Prostate gland (tissue), 2 donors: Measurements from ENCODE around the gene EIF2D. TPM values are rescaled to one million over a fixed set of nuclear protein-coding genes. Genes with fewer than 3 reads are reported as not detected.

Experiments used
- DNase-seq: peaks from one replicate; pipeline ENCODE4 v3.0.0-alpha.2; 2019; ENCODE audit warnings: low spot score
- H3K27ac ChIP-seq, 2 donors: fragments of 200-600 bp; sonication (generic); 2 replicates each; pipeline ENCODE4 v1.5.1; 2017 to 2019
- H3K27me3 ChIP-seq: fragments of 200-600 bp; sonication (generic); replicated peaks from 2 replicates; pipeline ENCODE4 v1.5.1; 2019; ENCODE audit not compliant: insufficient read depth
- H3K36me3 ChIP-seq, 2 donors: fragments of 200-600 bp; sonication (generic); 1 replicate in 1 of 2; 2 replicates in 1 of 2; pipeline versions ENCODE4 v1.5.1 to v1.8.1; 2017 to 2019
- H3K4me1 ChIP-seq: fragments of 200-600 bp; sonication (generic); replicated peaks from 2 replicates; pipeline ENCODE4 v1.5.1; 2019
- H3K4me3 ChIP-seq, 2 donors: fragments of 200-600 bp; sonication (generic); 2 replicates each; pipeline ENCODE4 v1.5.1; 2017 to 2019
- H3K9me3 ChIP-seq: fragments of 200-600 bp; sonication (generic); 2 replicates; pipeline ENCODE4 v1.5.1; 2017
- CTCF ChIP-seq, 4 experiments: fragments of 200-600 bp in 2 of 4; fragments of 450-650 bp in 2 of 4; sonication (generic) in 2 of 4; IDR thresholded peaks; 1 replicate in 3 of 4; 2 replicates in 1 of 4; pipeline ENCODE4 v1.5.1; 2016 to 2019; ENCODE audit warnings: antibody characterized with exemption in 4 of 4, mild to moderate bottlenecking in 2 of 4, moderate library complexity in 2 of 4
- POLR2A ChIP-seq: fragments of 450-650 bp; IDR thresholded peaks from one replicate; pipeline ENCODE4 v1.6.1; 2016; ENCODE audit warnings: antibody characterized with exemption, mild to moderate bottlenecking
- POLR2AphosphoS5 ChIP-seq: sonication (generic); formaldehyde crosslinking; IDR thresholded peaks from one replicate; pipeline ENCODE4 v1.6.1; 2017; ENCODE audit warnings: antibody characterized with exemption
- WGBS: methylation state at CpG from one replicate; pipeline ENCODE4 v1.1.5; 2018; 5-methylcytosine and 5-hydroxymethylcytosine counted together
- intact Hi-C: fragments of 100-400 bp; cut with DNase I; formaldehyde crosslinking; loops from one replicate; pipeline ENCODE4 v1.14.2; 2022
- total RNA-seq, 2 donors: library from RNA; depleted of rRNA; stranded (reverse); fragments of >200 nt; gene quantifications; one replicate each; pipeline ENCODE4 v1.1.0, GENCODE V29; 2016

Gene EIF2D
- total RNA-seq, 2 donors from 2014 or later: 42.8 to 60.2 TPM

GRCh38 chr1:206554211-206554610, 58.1 kb downstream of the EIF2D start:
- 95% methylated on average over 3 of the region's 3 CpGs for WGBS
- Histone ChIP-seq H3K27me3 (no peaks in the 10 kb centered on the region), H3K27ac (peak overlapping the region in 1 of 2 donors; percentile 34), H3K9me3 (no peaks in the 10 kb centered on the region), H3K4me3 (no peak overlapping the region), H3K4me1 (no peaks in the 10 kb centered on the region), H3K36me3 (no peaks in the 10 kb centered on the region)
- no peak for DNase-seq
- TF ChIP-seq CTCF (IDR thresholded peaks at IDR 0.05): no peak
- no peak for TF ChIP-seq POLR2A
- no peak for TF ChIP-seq POLR2AphosphoS5
- intact Hi-C loops: no loop called here

- Histone ChIP-seq H3K4me1 (no peaks in the 10 kb centered on the region), H3K27me3 (no peaks in the 10 kb centered on the region), H3K36me3 (no peaks in the 10 kb centered on the region), H3K27ac (no peak overlapping the region), H3K4me3 (no peak overlapping the region), H3K9me3 (no peaks in the 10 kb centered on the region)
- TF ChIP-seq CTCF (IDR thresholded peaks at IDR 0.05) (no peak), POLR2AphosphoS5 (no peak), POLR2A (no peak)
- no peak for DNase-seq
- 92% methylated on average over 3 of the region's 3 CpGs for WGBS
- intact Hi-C loops: no loop called here
These were observed 60.3 kb downstream of the EIF2D start for GRCh38 chr1:206551986-206552326.

- intact Hi-C loops: no loop called here
- WGBS: 96% methylated on average over 9 of the region's 9 CpGs
- H3K36me3 ChIP-seq: no peaks in the 10 kb centered on the region
- no peaks in the 10 kb centered on the region for H3K9me3 ChIP-seq
- no peaks in the 10 kb centered on the region for H3K4me1 ChIP-seq
- H3K27ac ChIP-seq: no peak overlapping the region
- DNase-seq: no peak
- H3K27me3 ChIP-seq: no peaks in the 10 kb centered on the region
- no peak for TF ChIP-seq POLR2A
- no peak for TF ChIP-seq POLR2AphosphoS5
- no peak for TF ChIP-seq CTCF (IDR thresholded peaks at IDR 0.05)
- H3K4me3 ChIP-seq: no peak overlapping the region
These were observed 60.8 kb downstream of the EIF2D start for GRCh38 chr1:206551296-206551985.

- no peak for DNase-seq
- H3K27ac ChIP-seq: no peak overlapping the region
- no peaks in the 10 kb centered on the region for H3K9me3 ChIP-seq
- no peaks in the 10 kb centered on the region for H3K4me1 ChIP-seq
- H3K4me3 ChIP-seq: no peak overlapping the region
- no peak for TF ChIP-seq POLR2A
- peak; percentile 20 for TF ChIP-seq POLR2AphosphoS5
- no peak for TF ChIP-seq CTCF (IDR thresholded peaks at IDR 0.05)
- H3K27me3 ChIP-seq: no peaks in the 10 kb centered on the region
- intact Hi-C loops: no loop called here
- 84% methylated on average over 2 of the region's 2 CpGs for WGBS
- no peaks in the 10 kb centered on the region for H3K36me3 ChIP-seq
These were observed 61.8 kb downstream of the EIF2D start for GRCh38 chr1:206550446-206550845.

- Histone ChIP-seq H3K4me1 (no peaks in the 10 kb centered on the region), H3K27me3 (no peaks in the 10 kb centered on the region), H3K4me3 (no peak overlapping the region), H3K9me3 (no peaks in the 10 kb centered on the region), H3K27ac (no peak overlapping the region), H3K36me3 (no peaks in the 10 kb centered on the region)
- intact Hi-C loops: no loop called here
- DNase-seq: no peak
- TF ChIP-seq POLR2A (no peak), POLR2AphosphoS5 (no peak), CTCF (IDR thresholded peaks at IDR 0.05) (no peak)
- 73% methylated on average over 7 of the region's 7 CpGs for WGBS
These were observed 65.2 kb downstream of the EIF2D start for GRCh38 chr1:206547104-206547503.
